Caco-2 (cell line): ENCODE results near the gene SHC3. TPM values are rescaled to one million over a fixed set of nuclear protein-coding genes. Genes with fewer than 3 reads are reported as not detected.
A peak's percentile ranks its signal among the peaks of the same experiment; 100 is the strongest.

Experiments
- BruUV-seq: library from RNA; stranded (reverse); fragments of 400-500 nt; replicated peaks from 2 replicates; lab custom pipeline; 2021; lab: Mats Ljungman, UMichigan
- CTCF ChIA-PET: fragments of 300-600 bp; sonication (Branson Sonifier 250); formaldehyde crosslinking; loops from one replicate; lab custom pipeline; 2022; ENCODE audit warnings: antibody characterized with exemption; lab: Charles Lee
- POLR2A ChIA-PET: fragments of 300-600 bp; sonication (Branson Sonifier 250); formaldehyde crosslinking; loops from one replicate; lab custom pipeline; 2022; ENCODE audit warnings: antibody characterized with exemption; lab: Charles Lee
- DNase-seq, 2 experiments: peaks; one replicate each; pipeline versions ENCODE4 v3.0.0 to v3.0.0-alpha.2; 2020 to 2022
- H3K27me3 ChIP-seq: replicated peaks from 2 replicates; pipeline ENCODE4 v1.6.0; 2011; ENCODE audit warnings: low read length; ENCODE audit not compliant: control insufficient read depth, insufficient read depth
- H3K36me3 ChIP-seq: 2 replicates; pipeline ENCODE4 v1.5.1; 2011; ENCODE audit warnings: low read length; ENCODE audit not compliant: control insufficient read depth, insufficient read depth
- H3K4me1 ChIP-seq: fragments of 250-450 bp; sonication (Bioruptor Pico); 2 replicates; pipeline ENCODE4 v1.5.1; 2020; ENCODE audit warnings: mild to moderate bottlenecking
- H3K4me3 ChIP-seq: 2 replicates; pipeline ENCODE4 v1.5.1; 2011; ENCODE audit warnings: low read depth, mild to moderate bottlenecking, control low read depth, low read length
- H3K9me3 ChIP-seq: fragments of 250-450 bp; sonication (Bioruptor Pico); 2 replicates; pipeline ENCODE4 v1.5.1; 2020; ENCODE audit warnings: mild to moderate bottlenecking, moderate library complexity
- H3K27ac Mint-ChIP-seq: one replicate; pipeline ENCODE4 v1.8.0; 2022; ENCODE audit warnings: mixed read lengths; ENCODE audit not compliant: unreplicated experiment
- H3K27me3 Mint-ChIP-seq: one replicate; pipeline ENCODE4 v1.8.0; 2022; ENCODE audit warnings: mixed read lengths; ENCODE audit not compliant: insufficient read depth, unreplicated experiment
- H3K36me3 Mint-ChIP-seq: one replicate; pipeline ENCODE4 v1.8.0; 2022; ENCODE audit warnings: mild to moderate bottlenecking, mixed read lengths; ENCODE audit not compliant: insufficient read depth, unreplicated experiment
- H3K4me1 Mint-ChIP-seq: one replicate; pipeline ENCODE4 v1.8.0; 2022; ENCODE audit warnings: low read depth, mixed read lengths; ENCODE audit not compliant: unreplicated experiment
- H3K4me3 Mint-ChIP-seq: one replicate; pipeline ENCODE4 v1.8.0; 2022; ENCODE audit warnings: mild to moderate bottlenecking, moderate library complexity, mixed read lengths; ENCODE audit not compliant: unreplicated experiment
- H3K9me3 Mint-ChIP-seq: one replicate; pipeline ENCODE4 v1.8.0; 2022; ENCODE audit warnings: mixed read lengths; ENCODE audit not compliant: unreplicated experiment
- CTCF ChIP-seq, 2 experiments: fragments of 200-600 bp in 1 of 2; IDR thresholded peaks; 1 replicate in 1 of 2; 2 replicates in 1 of 2; pipeline versions ENCODE4 v1.5.1 to v1.8.0; 2011 to 2022; ENCODE audit warnings: antibody characterized with exemption in 1 of 2, control low read depth in 1 of 2, inconsistent platforms in 1 of 2, low read depth in 1 of 2, low read length in 1 of 2, mild to moderate bottlenecking in 1 of 2, moderate library complexity in 1 of 2; ENCODE audit not compliant: insufficient read depth in 1 of 2, severe bottlenecking in 1 of 2, unreplicated experiment in 1 of 2
- intact Hi-C: fragments of 100-400 bp; cut with micrococcal nuclease; formaldehyde crosslinking; loops from one replicate; pipeline ENCODE4 v1.10.0; 2022; ENCODE audit not compliant: unreplicated experiment
- total RNA-seq: library from RNA; stranded (reverse); gene quantifications from 2 replicates; pipeline ENCODE4 v1.2.3, GENCODE V29; 2022

The SHC3 gene
- total RNA-seq, 1 experiment from 2014 or later: 0.20 TPM

- H3K27me3 ChIP-seq: no peaks in the 10 kb centered on the region
- no TSS peak for BruUV-seq
- no peaks in the 10 kb centered on the region for H3K36me3 ChIP-seq
- no peaks in the 10 kb centered on the region for H3K27me3 Mint-ChIP-seq
- H3K27ac Mint-ChIP-seq: no peak within 1 kb of the TSS
- peak within 1 kb of the TSS; percentile 46 for H3K4me3 ChIP-seq
- intact Hi-C loops: no loop called here
- H3K9me3 Mint-ChIP-seq: no peaks in the 10 kb centered on the region
- no peaks in the 10 kb centered on the region for H3K9me3 ChIP-seq
- H3K4me3 Mint-ChIP-seq: peak within 1 kb of the TSS; percentile 75
- H3K4me1 ChIP-seq: no peaks in the 10 kb centered on the region
- TF ChIP-seq CTCF (IDR thresholded peaks at IDR 0.05; ENCODE audit: insufficient read depth in 1 of 2, low read depth in 1 of 2, low read length in 1 of 2, severe bottlenecking in 1 of 2, unreplicated experiment in 1 of 2): no peak
- H3K4me1 Mint-ChIP-seq: no peaks in the 10 kb centered on the region
- peak; percentile 34 to 43 for DNase-seq
- H3K36me3 Mint-ChIP-seq: no peaks in the 10 kb centered on the region
- CTCF ChIA-PET: no interaction called here
- POLR2A ChIA-PET: no interaction called here
Measured at GRCh38 chr9:88991066-88992034, 187.3 kb downstream of the SHC3 start, which contains the start of gene S1PR3. TSS of gene S1PR3 (plus strand) at chr9:88991468. CDS start at chr9:89001201, 9,733 bp downstream.

GRCh38 chr9:88990729-88991065, 187.9 kb downstream of the SHC3 start:
- H3K4me3 ChIP-seq: no peak overlapping the region
- Mint-ChIP-seq H3K9me3 (no peaks in the 10 kb centered on the region), H3K4me1 (no peaks in the 10 kb centered on the region), H3K36me3 (no peaks in the 10 kb centered on the region), H3K27ac (no peak overlapping the region), H3K4me3 (no peak overlapping the region), H3K27me3 (no peaks in the 10 kb centered on the region)
- H3K36me3 ChIP-seq: no peaks in the 10 kb centered on the region
- no peaks in the 10 kb centered on the region for H3K27me3 ChIP-seq
- no peak for DNase-seq
- no peaks in the 10 kb centered on the region for H3K4me1 ChIP-seq
- no peak for TF ChIP-seq CTCF (IDR thresholded peaks at IDR 0.05; ENCODE audit: insufficient read depth in 1 of 2, low read depth in 1 of 2, low read length in 1 of 2, severe bottlenecking in 1 of 2, unreplicated experiment in 1 of 2)
- no TSS peak for BruUV-seq
- ChIA-PET POLR2A (no interaction called here), CTCF (no interaction called here)
- intact Hi-C loops: no loop called here
- no peaks in the 10 kb centered on the region for H3K9me3 ChIP-seq

- DNase-seq: no peak
- Histone ChIP-seq H3K9me3 (no peaks in the 10 kb centered on the region), H3K4me3 (no peak overlapping the region), H3K36me3 (no peaks in the 10 kb centered on the region), H3K4me1 (no peaks in the 10 kb centered on the region), H3K27me3 (no peaks in the 10 kb centered on the region)
- Mint-ChIP-seq H3K4me1 (no peaks in the 10 kb centered on the region), H3K9me3 (no peaks in the 10 kb centered on the region), H3K27me3 (no peaks in the 10 kb centered on the region), H3K4me3 (no peak overlapping the region), H3K36me3 (no peaks in the 10 kb centered on the region), H3K27ac (no peak overlapping the region)
- TF ChIP-seq CTCF (IDR thresholded peaks at IDR 0.05; ENCODE audit: insufficient read depth in 1 of 2, low read depth in 1 of 2, low read length in 1 of 2, severe bottlenecking in 1 of 2, unreplicated experiment in 1 of 2): no peak
- ChIA-PET POLR2A (no interaction called here), CTCF (no interaction called here)
- intact Hi-C loops: no loop called here
- BruUV-seq: no TSS peak
Measured at GRCh38 chr9:88990041-88990728, 188.4 kb downstream of the SHC3 start.
